Measurements from ENCODE around the gene PCSK7. TPM values are rescaled to one million over a fixed set of nuclear protein-coding genes. Genes with fewer than 3 reads are reported as not detected.

Gene PCSK7
- total RNA-seq, 4 donors from 2014 or later = 56.7 to 113 (median 73.3) TPM

GRCh38 chr11:117194267-117194666 is 37.6 kb downstream of the PCSK7 start:
- Histone ChIP-seq H3K4me3 (no peak overlapping the region), H3K9me3 (no peaks in the 10 kb centered on the region), H3K27me3 (no peaks in the 10 kb centered on the region), H3K4me1 (peaks cover 22% of the 10 kb centered on the region), H3K27ac (no peak overlapping the region), H3K36me3 (peaks cover 70% of the 10 kb centered on the region)
- TF ChIP-seq POLR2AphosphoS5 (IDR thresholded peaks at IDR 0.05) (no peak), CTCF (IDR thresholded peaks at IDR 0.05) (no peak), POLR2A (IDR thresholded peaks at IDR 0.05) (no peak), EP300 (IDR thresholded peaks at IDR 0.05) (no peak)
- DNase-seq (ENCODE audit: low spot score in 2 of 2) = no peak
- WGBS = 88% methylated on average over 5 of the region's 5 CpGs

- peaks cover 79% of the 10 kb centered on the region for H3K36me3 ChIP-seq
- H3K4me3 ChIP-seq = no peak overlapping the region
- H3K9me3 ChIP-seq = no peaks in the 10 kb centered on the region
- TF ChIP-seq CTCF (IDR thresholded peaks at IDR 0.05) (no peak), POLR2AphosphoS5 (IDR thresholded peaks at IDR 0.05) (no peak), POLR2A (IDR thresholded peaks at IDR 0.05) (no peak), EP300 (IDR thresholded peaks at IDR 0.05) (no peak)
- H3K4me1 ChIP-seq = peaks cover 16% of the 10 kb centered on the region
- DNase-seq (ENCODE audit: low spot score in 2 of 2) = peak in 1 of 2 donors; percentile 53
- WGBS = 83% methylated on average over 12 of the region's 15 CpGs
- H3K27me3 ChIP-seq = no peaks in the 10 kb centered on the region
- no peak overlapping the region for H3K27ac ChIP-seq
These were observed 38.5 kb downstream of the PCSK7 start for GRCh38 chr11:117193130-117194020.

GRCh38 chr11:117192401-117192875 is 39.4 kb downstream of the PCSK7 start:
- peaks cover 88% of the 10 kb centered on the region for H3K36me3 ChIP-seq

GRCh38 chr11:117191680-117192400 is 40.0 kb downstream of the PCSK7 start:
- peaks cover 12% of the 10 kb centered on the region for H3K4me1 ChIP-seq
- TF ChIP-seq POLR2AphosphoS5 (IDR thresholded peaks at IDR 0.05) (no peak), CTCF (IDR thresholded peaks at IDR 0.05) (no peak), POLR2A (IDR thresholded peaks at IDR 0.05) (no peak), EP300 (IDR thresholded peaks at IDR 0.05) (no peak)

More at GRCh38 chr11:117192401-117192875, 39.4 kb downstream of the PCSK7 start:
- Histone ChIP-seq H3K4me3 (no peak overlapping the region), H3K27me3 (no peaks in the 10 kb centered on the region), H3K9me3 (no peaks in the 10 kb centered on the region), H3K4me1 (peaks cover 13% of the 10 kb centered on the region), H3K27ac (no peak overlapping the region)
- DNase-seq (ENCODE audit: low spot score in 2 of 2) = peak in 1 of 2 donors; percentile 56
- TF ChIP-seq POLR2AphosphoS5 (IDR thresholded peaks at IDR 0.05) = no peak
- TF ChIP-seq CTCF (IDR thresholded peaks at IDR 0.05) = no peak
- no peak for TF ChIP-seq EP300 (IDR thresholded peaks at IDR 0.05)
- no peak for TF ChIP-seq POLR2A (IDR thresholded peaks at IDR 0.05)
- WGBS = 96% methylated on average over 17 of the region's 17 CpGs

More at GRCh38 chr11:117191680-117192400, 40.0 kb downstream of the PCSK7 start:
- H3K9me3 ChIP-seq = no peaks in the 10 kb centered on the region
- peak in 1 of 2 donors; percentile 55 for DNase-seq (ENCODE audit: low spot score in 2 of 2)
- H3K36me3 ChIP-seq = peaks cover 91% of the 10 kb centered on the region
- no peak overlapping the region for H3K4me3 ChIP-seq
- no peak overlapping the region for H3K27ac ChIP-seq
- WGBS = 93% methylated on average over 26 of the region's 26 CpGs
- H3K27me3 ChIP-seq = no peaks in the 10 kb centered on the region
